SK-N-DZ (cell line): ENCODE data around the gene AIFM2.
"Not testable (repeated sequence)": the region's sequence is repeated elsewhere in the genome, so short reads cannot be mapped to it uniquely, and the experiment has no call there.

ENCODE experiments used
- DNase-seq: peaks from one replicate; pipeline ENCODE4 v3.0.0-alpha.2; 2015; ENCODE audit warnings: low spot score

AIFM2 gene

DNA sequence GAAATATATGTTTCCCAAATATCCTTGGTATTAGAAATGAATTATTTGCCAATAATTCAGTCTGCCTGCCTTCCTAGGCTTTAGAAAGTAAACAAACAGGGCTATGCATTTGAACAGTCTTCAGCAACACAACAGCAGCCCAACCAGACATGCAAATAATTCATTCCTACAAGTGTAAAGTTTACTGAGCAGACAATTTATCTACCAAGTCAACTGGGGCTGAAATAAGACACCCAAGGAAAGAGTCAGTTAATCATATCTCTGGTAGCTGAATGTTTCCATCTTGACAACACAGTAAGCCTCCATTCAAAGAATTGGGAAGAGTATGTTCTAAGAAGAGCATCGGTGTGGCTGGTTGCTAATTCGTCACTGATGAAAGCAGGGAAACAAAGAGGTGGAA lies 38.4 kb downstream of the AIFM2 start:
- DNase-seq = no peak

DNA sequence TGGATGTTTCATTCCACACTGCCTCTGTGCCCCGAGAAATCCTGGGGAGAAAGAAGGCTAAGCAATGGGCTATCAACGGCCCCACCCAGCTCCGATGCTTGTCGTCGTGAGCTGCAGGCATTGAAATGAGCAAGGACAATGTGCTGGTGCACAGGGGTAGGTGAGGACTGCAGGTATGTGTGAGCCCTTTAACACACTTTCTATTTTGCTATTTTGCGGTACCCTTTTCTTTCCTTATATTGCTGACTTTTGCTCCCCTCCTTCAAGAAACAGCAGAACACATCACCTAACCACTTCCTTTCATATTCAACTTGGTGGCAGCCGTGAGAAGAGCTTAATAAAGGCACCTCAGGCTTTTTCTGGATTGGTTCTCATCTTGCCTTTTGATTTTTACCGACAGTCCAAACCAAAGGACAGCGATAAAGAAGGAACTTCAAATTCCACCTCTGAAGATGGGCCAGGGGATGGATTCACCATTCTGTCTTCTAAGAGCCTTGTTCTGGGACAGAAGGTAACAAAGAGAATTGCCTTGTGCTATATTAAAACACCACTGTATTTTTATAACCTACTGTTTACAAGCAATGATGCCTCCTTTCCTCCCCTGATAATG lies 39.2 kb downstream of the AIFM2 start:
- no peak for DNase-seq

DNA sequence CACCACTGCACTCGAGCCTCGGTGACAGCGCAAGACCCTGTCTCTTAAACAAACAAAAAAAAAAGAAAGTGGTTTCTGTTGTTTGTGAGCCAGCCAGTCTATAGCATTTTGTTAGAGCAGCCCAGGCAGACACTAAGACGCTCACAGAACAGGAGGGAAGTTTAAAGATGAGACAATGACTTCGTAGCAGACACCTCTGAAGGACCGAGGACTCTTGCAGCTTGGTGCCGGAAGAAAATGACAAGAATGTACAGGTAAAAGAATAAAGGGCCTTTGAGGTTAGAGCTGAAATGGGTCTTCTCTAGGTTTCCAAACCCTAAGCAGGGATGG lies 40.3 kb downstream of the AIFM2 start:
- DNase-seq = no peak

DNA sequence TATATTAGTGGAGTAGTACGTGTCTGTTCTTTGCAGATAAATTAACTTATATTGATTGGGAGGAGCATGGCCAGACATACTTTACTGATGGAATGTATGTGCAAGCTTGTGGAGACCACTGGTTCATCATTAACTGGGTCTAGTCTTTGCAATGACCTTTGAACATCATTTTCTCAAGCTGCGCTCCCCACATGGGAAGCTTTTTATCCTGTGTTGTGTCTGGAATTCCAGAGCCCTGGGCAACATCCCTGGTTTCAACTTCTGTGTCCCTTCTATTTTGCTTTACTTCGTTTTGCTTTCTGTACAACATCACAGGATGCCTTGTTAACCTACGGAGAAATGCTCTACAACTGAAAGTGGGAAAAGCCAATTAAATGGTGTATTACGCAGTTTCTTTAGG lies 41.7 kb downstream of the AIFM2 start:
- DNase-seq = no peak

DNA sequence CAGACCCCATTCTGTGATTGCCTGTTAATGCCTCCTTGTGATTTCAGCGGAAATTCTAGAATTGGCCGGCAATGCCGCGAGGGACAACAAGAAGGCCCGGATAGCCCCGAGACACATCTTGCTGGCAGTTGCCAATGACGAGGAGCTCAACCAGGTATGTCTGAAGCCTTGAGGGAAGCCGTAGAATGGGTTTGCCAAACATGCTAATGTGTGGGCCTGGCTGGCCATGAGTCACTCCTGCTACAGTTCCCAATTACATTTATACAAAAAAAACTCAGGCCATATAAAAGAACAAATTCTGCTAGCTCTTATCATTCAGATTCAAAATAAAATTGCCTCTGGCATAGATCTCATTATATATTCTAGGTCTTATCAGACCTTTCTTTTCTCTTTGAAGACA lies 42.6 kb downstream of the AIFM2 start:
- no peak for DNase-seq

- no peak for DNase-seq
These were observed 44.3 kb downstream of the AIFM2 start for GRCh38 chr10:70088308-70088698.

DNA sequence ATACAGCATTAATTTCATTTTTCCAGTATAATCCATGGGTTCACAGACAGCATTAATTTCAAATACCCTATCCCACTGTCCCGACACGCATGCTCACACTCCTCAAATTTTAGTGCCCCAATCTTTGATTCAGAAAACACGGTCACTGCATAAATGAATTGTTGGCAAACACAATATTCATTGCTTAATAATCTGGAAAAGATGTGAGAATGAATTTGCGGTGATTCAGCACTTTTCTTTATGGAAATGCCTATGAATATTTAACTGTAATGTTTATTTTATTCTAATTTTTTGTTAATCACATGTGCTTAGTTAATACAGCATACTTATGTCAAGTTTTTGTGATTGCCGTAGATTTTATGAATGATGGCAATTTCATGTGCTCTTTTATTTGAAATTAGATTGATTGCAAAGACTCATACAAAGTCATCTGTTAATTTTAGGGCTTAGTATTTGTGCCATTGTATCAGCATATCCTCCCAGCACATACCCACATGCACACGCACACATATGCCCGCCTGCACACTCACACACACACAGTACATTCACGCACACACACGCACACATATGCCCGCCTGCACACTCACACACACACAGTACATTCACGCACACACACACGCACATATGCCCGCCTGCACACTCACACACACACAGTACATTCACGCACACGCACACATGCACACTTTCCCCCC lies 44.9 kb downstream of the AIFM2 start:
- no peak for DNase-seq

GRCh38 chr10:70085975-70086613 lies 46.5 kb downstream of the AIFM2 start:
- DNase-seq = no peak

DNA sequence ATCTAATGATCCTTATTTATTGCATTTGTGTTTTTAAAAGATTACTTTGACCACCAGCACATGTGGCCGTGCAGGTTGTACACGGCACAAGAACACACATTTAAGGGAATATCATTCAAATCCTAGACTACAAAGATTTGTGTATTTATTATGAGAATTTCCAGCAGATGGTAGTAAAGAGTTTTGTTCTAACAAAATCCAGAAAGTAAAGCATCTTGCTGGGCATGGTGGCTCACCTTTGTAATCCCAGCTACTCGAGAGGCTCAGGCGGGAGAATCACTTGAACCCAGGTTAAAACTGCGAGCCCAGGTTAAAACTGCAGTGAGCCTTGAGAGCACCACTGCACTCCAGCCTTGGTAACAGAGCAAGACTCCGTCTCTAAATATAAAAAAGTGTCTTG lies 48.4 kb downstream of the AIFM2 start:
- no peak for DNase-seq

DNA sequence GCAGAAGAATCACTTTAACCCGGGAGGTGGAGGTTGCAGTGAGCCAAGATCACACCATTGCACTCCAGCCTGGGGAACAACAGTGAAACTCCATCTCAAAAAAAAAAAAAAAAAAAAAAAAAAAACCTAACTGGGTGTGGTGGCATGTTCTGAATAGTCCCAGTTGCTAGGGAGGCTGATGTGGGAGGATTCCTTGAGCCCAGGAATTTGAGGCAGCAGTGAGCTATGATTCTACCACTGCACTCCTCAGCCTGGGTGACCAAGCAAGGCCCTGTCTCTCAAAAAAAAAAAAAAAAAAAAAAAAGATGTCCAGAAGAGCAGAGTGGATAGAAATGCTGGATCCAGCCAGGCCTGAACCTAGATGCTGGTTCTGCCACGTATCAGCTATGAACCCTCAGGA lies 51.8 kb downstream of the AIFM2 start:
- not testable (repeated sequence) for DNase-seq

DNA sequence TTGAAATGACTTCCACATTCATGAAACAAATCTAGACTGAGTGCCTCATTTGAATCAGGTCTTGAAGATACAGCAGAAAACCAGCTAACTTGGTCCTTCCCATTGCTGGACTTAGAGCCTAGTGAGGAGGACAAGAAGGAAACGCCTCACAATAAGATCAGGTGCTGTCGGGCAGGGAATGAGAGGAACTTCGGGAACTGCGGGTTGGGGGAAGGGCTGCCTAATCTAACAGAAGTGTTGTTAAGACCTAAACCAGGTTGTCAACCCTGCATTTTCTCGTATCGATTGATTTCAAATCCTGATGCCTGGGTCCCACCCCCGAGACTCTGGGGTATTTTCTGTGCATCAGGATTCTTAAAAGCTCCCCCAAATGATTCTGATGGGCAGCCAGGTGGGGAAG lies 53.7 kb downstream of the AIFM2 start:
- no peak for DNase-seq

- no peak for DNase-seq
These were observed 54.3 kb downstream of the AIFM2 start for GRCh38 chr10:70078329-70078728.

- no peak for DNase-seq
These were observed 57.7 kb downstream of the AIFM2 start for GRCh38 chr10:70074971-70075370.

DNA sequence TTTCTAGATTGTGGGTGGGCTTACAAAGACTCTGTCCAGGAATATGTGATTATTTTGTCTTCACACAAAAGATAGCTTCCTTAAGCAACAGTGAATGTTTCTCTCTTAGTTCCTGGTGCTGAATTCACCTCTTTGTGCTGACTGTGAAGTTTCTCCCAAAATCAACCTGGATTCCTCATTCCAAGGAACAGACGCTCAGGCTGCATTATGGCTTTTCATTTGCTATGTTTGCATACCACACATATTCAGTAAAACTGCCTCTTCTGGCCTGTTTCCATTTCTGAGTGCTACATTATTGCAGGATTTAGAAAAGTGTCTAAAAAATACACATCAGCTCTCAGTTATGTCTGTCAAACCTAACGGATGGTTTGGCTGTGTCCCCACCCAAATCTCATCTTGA lies 58.5 kb downstream of the AIFM2 start:
- DNase-seq = no peak

- DNase-seq = no peak
These were observed 61.8 kb downstream of the AIFM2 start for GRCh38 chr10:70070834-70071233.

- DNase-seq = no peak
These were observed 63.3 kb downstream of the AIFM2 start for GRCh38 chr10:70069346-70069745.

- DNase-seq = no peak
These were observed 63.7 kb downstream of the AIFM2 start for GRCh38 chr10:70068925-70069324.

GRCh38 chr10:70067586-70067985 lies 65.0 kb downstream of the AIFM2 start:
- no peak for DNase-seq

- no peak for DNase-seq
These were observed 66.4 kb downstream of the AIFM2 start for GRCh38 chr10:70066190-70066589.

DNA sequence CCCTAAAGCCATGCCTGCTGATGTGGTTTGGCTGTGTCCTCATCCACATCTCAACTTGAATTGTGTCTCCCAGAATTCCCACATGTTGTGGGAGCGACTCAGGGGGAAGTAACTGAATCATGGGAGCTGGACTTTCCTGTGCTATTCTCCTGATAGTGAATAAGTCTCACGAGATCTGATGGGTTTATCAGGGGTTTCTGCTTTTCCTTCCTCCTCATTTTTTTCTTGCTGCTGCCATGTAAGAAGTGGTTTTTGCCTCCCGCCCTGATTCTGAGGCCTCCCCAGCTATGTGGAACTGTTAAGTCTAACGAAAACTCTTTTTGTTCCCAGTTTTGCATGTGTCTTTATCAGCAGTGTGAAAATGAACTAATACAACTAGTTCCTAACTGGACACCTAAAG lies 68.1 kb downstream of the AIFM2 start:
- no peak for DNase-seq

DNA sequence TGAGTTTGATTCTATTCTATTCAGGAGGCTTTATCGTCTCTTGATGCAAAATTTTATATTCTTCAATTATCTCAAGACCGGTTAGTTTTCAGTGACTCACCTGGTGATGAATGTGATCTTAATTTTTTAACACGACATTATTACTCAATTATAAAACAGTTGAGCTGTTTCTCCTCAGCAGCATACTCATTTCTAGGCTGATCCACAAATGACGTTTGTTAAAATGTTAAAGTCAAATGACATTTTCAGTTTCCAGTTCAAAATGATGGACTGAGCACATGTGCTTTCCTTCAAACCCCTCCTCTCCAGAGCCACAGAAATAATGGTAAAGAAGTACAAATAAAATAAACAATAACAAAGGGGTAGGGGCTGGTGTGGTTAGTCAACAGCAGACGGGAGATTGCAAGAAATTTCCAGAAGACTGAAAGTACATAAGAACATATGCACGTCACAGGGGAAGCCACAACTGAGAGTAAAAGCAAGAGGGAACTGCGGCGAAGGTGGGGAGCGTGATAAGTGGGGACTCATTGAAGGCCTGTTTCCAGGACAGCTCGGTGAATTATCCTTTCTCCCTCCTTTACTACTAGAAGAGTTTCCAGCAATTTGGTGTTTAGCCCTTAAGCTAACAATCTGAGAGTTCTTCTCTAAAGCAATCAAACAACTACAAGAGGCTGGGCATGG lies 69.1 kb downstream of the AIFM2 start:
- no peak for DNase-seq
